Peyer's patch (tissue), 4 donors: ENCODE results near the gene SLC39A11.

Source experiments
- CTCF ChIP-seq, 6 experiments: fragments of 450-650 bp in 4 of 6; fragments of 200-600 bp in 2 of 6; sonication (generic) in 1 of 6; IDR thresholded peaks; one replicate each; pipeline ENCODE4 v1.5.1; 2017 to 2019; ENCODE audit warnings: antibody characterized with exemption in 6 of 6, mild to moderate bottlenecking in 3 of 6, moderate library complexity in 1 of 6
- POLR2A ChIP-seq, 2 donors: fragments of 450-650 bp; IDR thresholded peaks; one replicate each; pipeline ENCODE4 v1.5.1; 2017; ENCODE audit warnings: antibody characterized with exemption in 2 of 2, mild to moderate bottlenecking in 2 of 2, moderate library complexity in 2 of 2

- TF ChIP-seq CTCF (IDR thresholded peaks at IDR 0.05) (no peak), POLR2A (IDR thresholded peaks at IDR 0.05) (no peak)
These were observed 29.0 kb upstream of the SLC39A11 start for GRCh38 chr17:73121506-73121905.
